GM19328 (cell line): ENCODE measurements around the gene USP47.
A peak's percentile ranks its signal among the peaks of the same experiment; 100 is the strongest.

Experiments used
- ATAC-seq: cut with Tn5 transposase; IDR thresholded peaks from one replicate; pipeline ENCODE4 v1.9.1; 2021; ENCODE audit warnings: mild to moderate bottlenecking, moderate library complexity; ENCODE audit not compliant: unreplicated experiment

USP47 gene

DNA sequence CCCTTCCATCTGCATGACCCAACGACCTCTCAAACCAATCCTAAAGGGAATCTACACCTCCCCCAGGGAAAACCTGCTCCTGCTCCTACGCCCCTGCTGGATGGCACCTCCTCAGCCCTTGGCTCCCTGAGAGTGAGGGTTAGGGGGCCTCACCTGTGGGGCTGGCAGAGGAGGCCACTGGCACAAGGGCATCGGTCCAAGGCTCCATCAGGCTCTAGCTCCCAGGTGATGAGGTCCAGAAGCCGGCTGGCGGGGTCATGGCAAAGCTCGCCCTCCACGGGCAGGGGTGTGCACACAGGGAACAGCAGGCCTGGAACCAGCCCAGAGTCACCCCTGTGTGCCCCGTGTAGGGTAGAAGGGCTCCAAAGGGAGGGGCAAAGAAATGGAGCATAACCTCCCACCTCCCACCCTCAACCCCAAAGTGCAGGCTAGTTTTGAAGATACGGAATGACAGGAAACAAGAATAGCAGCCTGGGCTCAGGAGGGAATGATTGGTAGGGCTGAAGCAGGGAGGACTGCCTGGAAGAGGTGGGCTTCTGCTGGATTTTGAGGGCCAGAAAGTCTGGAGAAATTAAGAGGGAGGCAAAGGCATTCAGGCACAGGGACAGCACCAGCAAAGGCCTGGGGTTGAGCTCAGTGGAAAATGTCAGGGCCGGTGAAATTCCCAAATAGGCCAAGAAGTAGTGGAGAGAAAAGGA is 124.0 kb downstream of the USP47 start:
- no peak for ATAC-seq

DNA sequence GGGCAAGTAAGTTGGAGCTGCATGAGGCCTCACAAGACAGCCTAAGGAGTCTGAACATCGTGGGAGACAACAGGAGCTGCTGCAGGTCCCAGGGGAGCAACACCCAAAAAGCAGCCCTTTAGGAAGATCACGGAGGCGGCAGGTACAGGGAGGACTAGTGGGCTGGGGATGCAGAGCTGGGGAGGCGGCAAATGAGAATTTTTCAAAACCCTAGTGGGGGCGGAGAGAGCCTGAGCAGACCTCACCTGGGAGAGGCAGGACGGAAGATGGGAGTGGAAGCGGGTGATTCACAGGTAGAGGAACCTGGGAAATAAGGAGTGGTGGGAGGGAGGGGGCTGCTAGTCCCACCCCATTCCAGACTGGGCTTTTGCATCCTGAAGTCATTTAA is 124.6 kb downstream of the USP47 start:
- ATAC-seq: no peak

DNA sequence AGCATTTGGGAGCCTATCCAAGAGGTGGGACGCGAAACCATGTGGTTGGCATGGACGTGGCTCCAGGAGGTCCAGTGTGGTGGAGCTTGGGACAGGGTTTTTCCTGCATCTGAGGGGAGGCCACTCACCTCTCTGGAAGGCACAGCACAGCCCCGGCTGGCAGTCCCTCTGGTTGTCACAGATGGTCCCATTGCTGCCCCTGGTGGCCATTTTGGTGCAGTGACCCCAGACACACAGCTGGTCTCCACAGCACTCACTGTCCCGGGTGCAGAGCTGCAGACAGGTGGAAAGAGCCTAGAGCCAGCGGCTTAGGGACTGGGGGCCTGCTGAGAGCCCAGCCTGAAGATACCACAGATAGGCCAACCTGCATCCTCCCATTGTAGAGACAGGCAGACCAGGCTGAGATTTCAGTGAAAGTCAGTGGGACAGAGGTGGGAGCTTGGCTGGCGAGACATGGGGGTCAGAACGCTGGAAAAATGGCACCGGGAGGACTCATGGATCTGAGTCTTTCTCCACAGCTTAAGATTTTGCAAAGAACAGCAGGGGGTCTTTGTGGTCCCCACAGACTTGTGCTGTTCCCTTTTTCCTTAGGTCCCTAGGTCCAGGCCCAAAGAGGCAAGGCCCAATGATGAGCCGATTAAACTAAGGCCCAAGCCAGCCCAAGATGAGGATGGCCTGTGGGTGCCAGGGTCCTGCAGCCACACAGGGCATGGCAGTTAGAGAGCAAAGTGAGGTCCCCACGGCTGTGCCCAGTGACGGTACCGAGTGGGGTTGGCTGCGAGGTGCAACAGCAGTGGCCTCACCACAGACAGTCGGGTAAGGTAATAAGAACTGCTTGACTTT is 125.3 kb downstream of the USP47 start:
- ATAC-seq: peak; percentile 90

GRCh38 chr11:11967669-11968510 is 126.1 kb downstream of the USP47 start:
- no peak for ATAC-seq

DNA sequence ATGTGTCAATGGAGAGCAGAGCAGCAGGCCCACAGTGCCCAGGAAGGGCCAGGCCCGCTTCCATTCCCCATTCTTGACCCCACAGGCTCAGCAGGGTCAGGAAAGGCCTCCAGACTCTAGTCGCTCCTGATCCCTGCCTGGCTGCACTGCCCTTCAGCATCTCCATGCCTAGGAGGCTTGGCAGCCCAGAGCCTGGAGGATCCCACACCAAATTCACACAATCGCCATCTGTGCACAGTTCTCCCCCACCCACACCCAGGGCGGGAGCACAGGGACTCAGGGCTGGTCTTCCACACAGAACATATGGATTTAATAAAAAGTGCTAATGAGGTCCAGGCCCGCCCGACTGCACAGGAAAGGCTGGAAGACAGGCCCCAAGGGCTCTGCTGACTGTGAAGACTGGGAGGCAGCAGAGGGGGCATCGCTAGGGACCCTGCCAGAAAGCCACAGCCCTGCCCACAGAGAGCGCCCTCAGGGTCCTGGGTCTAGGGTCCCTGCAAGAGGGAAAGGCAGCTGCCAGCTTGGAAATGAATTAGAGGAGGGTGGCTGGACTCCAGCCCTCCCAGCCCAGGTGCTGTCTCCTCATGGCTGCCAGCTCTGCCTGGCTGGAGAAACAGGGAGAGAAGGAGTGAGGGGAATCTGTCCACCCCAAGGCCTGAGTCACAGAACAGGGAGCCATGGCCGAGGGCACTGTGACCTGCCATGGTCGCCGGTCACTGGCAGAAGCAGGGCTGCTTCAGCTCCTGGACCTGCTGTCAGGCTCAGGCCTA is 126.9 kb downstream of the USP47 start:
- ATAC-seq: no peak

DNA sequence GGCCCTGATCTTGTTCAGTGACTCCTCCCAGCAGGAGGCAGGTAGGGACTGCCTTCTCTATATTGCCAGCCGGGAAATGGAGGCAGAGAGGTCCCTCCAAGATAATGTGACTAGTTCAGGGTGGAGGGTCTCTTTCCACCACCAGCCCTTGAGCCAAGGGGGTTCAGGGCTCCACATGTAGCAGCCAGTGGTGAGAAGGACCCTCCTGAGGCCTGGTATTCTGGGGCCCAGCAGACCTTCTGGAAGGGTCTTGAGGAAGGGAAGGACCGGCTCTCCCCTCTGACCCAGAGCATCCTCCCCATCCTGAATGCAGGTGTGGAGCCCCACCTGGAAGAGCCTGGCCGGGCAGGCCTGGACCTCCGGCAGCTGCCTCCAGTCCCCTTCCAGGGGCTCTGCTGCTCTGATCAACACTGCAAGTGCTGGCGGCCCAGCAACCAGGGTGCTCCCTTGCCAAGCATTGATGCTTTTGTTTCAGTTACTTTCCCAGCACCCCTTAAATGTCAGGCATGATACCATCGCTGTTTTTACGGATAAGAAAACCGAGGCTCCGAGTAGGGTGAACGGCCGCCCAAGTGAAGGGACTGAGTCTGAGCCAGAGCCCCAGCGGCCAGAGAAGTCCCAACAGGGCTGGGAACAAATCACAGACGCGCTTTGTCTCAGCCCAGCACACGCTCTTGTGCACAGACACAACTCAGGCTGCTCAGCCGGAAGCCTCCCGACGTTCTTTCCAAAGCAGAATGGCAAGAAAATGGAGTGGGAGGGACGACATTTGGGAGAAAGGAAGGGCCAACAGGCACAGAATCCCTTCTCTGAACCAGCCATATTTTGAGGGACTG is 127.8 kb downstream of the USP47 start:
- ATAC-seq: no peak

DNA sequence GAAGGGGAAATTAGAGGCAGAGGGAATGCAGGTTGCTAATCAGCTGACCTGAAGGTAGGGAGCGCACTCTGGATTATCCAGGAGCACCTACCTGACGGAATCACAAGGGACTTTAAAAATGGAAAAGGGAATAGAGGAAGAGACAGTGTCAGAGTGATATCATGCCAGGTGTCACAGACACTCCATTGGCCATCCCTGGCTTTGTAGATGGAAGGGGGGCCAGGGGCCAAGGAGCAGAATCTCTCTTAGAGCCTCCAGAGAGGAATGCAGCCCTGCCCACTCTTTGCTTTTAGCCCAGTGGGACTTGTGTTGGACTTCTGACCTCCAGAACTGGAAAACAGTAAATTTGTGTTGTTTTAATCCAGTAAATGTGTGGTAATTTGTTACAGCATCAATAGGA is 128.8 kb downstream of the USP47 start:
- no peak for ATAC-seq

DNA sequence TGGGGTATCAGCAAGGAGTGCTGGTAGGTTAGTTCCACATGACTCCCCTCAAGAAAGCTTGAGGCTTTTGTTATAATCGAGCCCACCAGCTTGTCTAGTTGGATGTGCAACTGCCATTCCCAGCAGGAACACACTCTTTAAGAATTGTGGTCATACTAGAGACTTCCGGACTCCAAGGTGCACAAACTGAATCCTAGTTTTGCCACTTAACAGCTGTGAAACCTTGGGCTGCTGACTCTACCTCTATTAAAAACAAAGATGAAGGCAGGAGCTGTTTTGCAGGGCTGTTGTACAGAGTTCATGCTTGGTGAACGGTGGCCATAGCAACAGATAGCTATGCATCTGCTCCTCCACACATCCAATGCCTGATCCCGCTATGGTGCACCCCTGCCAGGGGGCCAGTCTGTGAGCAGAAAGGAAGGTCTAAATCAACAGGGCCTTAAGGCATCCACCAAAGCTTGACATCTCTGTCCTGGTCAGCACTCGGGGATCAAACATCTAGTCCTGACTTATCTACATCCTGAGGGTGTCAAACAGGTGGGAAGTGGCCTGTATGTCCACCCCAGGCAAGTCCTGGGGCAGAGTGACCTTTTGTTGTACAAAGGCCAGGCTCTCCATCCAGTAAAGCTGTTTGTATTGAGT is 130.3 kb downstream of the USP47 start:
- ATAC-seq: no peak

DNA sequence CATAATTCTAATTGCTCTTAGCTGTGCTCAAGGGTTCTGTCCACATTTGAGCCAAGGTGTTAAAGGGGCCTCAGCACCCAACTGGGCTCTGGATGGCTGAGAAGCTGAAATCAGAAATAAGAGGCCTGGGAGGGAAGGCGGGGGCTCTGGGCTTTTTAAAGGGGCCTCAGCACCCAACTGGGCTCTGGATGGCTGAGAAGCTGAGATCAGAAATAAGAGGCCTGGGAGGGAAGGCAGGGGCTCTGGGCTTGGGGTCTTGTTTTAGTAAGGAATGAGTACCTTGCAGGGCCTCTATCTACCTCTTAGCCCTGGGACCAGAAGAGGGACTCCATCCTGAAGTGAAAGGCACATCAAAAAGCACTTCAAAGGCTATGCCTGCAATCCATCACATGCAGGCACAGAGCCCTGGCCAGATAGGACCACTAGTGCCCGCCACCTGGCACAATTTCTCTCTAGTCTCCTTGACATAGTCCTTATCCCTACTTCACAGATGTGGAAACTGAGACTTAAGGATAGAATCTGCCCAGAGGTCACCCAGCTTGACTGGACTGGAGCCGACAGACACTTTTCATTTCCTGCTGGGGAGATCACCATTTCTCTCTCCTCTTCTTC is 131.1 kb downstream of the USP47 start:
- ATAC-seq: no peak

DNA sequence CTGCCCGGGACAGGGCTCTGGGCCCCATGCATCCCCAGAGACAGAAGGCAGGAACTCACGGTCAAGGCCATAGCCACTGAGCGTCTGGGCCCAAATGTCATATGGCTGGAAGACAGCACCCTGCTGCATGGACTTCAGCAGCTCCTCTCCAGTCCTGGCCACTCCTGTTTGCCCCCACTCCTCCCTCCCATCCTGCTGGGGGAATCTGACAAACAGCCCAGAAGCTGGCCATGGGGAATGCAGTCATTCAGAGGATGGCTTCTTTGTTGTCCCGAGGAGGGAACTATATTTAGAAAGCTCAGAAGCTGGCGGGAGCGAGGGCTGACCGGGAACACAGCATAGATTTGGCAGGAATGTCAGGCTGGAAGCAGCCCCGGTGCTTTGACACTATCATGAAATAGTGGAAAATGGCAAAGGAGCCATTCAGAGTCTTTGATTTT is 131.6 kb downstream of the USP47 start:
- no peak for ATAC-seq

- ATAC-seq: no peak
These were observed 132.1 kb downstream of the USP47 start for GRCh38 chr11:11973866-11974265.

DNA sequence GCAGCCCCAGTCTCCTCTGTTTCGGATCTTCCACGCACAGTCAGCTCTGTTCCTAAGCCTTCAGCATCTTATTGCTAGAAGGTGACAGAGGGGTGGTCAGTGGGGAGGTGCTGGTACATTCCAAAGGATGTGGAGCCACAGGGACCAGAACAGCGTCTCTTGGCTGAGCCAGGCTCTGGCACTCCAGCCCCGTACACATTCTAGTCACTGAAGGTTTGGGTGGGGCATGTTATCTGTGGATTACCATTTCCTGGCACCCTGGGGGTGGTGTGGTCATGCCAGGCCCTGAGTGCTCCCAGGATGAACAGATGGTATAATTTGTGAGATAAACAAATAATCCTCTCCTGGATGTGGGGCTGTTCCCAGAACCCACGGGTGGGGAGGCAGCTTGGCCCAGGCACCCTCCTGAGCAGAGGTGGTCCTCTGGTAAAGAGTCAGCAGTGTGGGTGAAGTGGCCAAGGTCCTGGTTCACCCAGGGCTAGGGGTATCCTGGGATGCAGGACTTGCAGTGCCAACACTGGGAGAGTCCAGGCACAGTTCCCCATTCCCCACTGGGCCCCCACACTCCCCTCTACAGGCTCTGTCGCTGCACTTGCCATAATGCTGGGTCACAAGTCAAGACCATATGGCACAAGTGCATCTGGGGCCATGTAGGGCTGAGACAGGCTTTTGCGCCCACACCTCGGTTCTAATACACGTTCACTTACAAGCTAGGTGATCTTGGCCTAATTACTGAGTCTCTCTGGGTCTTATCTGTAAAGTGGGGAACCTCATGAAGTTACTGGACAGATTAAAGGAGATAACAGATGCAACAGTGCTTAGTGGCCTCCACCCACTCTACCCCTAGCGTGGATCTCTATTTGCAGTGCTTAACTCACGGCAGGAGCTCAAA is 133.7 kb downstream of the USP47 start:
- no peak for ATAC-seq

- no peak for ATAC-seq
These were observed 134.8 kb downstream of the USP47 start for GRCh38 chr11:11976481-11977127.

DNA sequence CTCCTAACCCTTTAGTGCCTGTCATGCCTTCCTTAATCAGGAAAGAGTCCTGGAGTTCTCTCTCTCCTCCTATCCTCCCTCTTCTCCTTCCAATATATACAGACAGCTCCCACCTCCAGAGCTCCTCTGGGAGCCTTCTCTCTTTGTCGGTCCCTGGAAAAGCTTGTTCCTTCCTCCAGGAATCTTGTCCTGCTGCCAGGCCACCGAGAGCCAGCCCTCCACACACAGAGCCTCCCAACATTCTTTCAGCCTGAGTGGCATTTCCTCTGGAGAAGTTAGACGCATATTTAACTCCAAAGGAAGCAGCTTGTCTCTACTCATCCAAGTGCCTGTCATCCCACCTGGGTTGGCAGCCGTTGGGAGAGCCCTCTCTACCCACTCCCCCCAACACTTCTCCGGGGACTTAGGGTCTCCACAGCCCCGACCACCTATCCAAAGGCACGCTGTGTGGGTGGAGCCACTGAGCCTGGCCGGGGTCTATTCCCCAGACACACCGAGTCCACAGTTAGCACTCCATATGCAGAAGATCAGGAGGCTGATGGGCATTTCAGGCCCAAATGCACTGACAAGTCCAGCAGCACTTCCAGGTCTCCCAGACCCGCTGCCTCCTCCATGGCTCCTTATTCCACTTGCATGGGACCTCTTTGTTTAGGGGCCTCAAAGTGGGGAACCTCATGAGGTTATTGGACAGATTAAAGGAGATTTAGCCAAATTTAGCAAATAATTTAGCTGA is 135.6 kb downstream of the USP47 start:
- no peak for ATAC-seq

- no peak for ATAC-seq
These were observed 136.4 kb downstream of the USP47 start for GRCh38 chr11:11978098-11978637.

DNA sequence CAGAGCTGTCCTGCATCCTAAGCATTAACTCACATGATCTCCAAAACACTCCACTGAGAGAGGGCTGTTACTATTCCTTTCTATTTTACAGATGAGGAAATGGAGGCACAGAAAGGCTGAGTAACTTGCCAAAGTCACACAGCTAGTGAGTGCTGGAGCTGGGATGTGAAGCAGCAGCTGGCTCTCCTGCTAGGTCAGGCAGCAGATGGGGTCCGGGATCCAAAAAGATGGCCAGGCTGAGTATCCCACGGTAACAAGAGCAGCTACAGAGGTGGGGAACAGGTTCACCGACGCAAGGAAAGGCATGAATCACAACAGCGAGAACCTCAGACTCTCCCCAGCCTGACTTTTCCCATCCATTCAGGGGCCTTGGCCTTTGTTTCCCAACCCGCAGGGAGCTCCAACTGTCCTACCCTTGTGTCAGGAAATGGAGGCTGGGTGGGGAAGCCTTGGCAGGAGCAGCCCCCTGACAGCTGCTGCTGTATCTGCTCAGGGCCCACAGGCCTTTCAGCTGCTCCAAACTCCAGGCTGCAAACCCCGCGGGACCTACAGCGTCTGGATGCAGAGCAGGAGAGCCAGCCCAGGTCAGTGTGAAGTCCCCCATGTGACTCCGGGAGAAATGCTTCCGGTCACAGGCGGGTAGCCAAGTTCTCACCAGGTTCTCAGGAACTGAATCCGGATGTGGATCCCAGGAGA is 137.2 kb downstream of the USP47 start:
- no peak for ATAC-seq
